Stimulated activated naive CD4-positive, alpha-beta T cell (primary cell): ENCODE results near the gene CHRM5.
"Not testable (repeated sequence)": the region's sequence is repeated elsewhere in the genome, so short reads cannot be mapped to it uniquely, and the experiment has no call there.

Experiments used
- DNase-seq, 6 experiments: peaks; one replicate each; lab custom pipeline; 2025; lab: John Stamatoyannopoulos, UW

The CHRM5 gene

DNA sequence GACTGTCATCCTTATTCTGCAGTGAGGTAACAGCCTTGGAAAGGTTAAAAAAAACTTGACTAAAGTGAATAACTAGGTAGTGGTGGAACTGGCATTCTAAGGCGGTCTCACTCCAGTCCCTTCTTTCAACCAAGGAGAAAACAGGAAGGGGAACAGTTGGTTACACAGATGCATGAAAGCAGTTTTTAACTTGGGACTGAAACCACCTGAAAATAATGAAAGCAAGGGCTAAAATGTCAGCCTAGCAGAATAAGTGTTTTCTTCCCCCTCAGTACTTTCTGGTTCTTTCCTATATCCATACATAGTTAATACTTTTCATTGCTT is 71.5 kb downstream of the CHRM5 start:
- DNase-seq = peak in 1 of 6 experiments; percentile 32

DNA sequence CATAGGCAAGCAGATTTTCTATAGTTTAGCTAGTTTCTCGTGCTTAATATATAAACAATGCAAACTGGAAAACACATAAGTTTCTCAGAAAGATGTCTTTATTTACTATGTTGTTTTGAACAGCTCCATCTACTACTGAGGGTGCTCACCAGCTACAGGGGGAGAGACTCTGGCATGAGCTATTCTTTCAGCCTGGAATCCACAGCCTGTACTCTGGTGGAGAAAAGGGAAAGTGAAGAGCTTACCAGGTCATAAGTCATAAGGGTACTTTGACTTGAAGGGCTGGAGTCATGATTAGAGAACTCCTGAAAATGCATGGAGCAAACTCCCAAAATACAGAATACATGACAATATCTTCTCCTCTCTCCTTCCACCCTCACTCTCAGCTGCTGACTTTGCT is 75.1 kb downstream of the CHRM5 start:
- no peak for DNase-seq

- DNase-seq = no peak
These were observed 75.5 kb downstream of the CHRM5 start for GRCh38 chr15:34043813-34044212.

DNA sequence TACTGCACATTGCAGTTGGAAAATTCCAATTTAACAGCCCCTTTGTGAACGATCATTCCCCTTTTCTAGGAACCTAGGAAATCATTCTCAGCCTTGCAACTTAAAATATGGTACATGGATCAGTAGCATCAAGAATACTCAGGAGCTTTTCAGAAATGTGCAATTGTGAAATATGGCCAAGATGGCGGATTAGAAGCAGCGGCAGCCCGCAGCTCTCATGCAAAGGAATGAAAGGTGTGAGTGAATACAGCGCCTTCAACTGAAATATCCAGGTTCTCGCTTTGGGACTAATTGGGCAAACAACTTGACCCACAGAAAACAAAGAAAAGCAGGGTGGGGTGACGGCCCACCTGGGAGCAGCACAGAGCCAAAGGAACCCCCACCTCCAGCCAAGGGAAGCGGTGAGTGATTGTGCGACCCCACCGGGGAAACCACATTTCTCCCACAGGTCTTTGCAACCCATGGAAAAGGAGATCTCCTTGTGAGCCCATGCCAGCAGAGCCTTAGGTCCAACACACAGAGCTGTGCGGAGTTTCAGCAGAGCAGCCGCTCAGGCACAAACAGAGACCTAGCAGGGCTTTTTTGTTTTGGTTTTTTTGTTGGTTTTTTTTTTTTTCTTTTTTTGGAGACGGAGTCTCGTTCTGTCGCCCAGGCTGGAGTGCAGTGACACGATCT is 78.3 kb downstream of the CHRM5 start:
- no peak for DNase-seq

DNA sequence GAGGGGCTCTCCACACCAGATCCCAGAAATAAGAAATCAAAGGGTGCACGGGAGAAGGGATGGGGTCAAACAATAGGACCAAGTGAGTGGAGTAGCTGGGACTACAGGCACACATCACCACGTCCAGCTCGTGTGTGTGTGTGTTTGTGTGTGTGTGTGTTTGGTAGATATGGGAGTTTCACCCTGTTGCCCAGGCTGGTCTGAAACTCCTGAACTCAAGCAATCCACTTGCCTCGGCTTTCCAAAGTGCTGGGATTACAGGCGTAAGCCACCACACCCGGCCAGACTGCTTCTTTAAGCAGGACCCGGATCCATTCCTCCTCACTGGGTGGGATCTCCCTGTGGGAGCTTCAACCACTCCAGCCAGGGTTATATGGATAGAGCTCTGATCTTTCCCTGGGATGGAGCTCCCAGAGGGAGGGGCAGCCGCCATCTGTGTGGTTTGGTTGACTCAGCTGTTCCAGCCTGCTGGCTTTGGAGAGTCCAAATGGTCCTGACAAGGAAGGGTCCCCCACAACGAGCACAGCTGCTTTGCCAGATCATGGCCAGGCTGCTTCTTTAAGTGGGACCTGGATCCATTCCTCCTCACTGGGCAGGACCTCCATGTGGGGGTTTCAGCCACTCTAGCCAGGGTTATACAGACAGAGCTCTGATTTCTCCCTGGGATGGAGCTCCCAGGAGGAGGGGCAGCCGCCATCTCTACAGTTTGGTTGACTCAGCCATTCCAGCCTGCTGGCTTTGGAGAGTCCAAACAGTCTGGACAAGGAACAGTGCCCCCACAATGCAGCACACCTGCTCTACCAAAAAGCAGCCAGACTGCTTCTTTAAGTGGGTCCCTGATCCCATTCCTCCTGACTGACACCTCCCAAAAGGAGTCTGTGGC is 79.8 kb downstream of the CHRM5 start:
- DNase-seq = no peak

DNA sequence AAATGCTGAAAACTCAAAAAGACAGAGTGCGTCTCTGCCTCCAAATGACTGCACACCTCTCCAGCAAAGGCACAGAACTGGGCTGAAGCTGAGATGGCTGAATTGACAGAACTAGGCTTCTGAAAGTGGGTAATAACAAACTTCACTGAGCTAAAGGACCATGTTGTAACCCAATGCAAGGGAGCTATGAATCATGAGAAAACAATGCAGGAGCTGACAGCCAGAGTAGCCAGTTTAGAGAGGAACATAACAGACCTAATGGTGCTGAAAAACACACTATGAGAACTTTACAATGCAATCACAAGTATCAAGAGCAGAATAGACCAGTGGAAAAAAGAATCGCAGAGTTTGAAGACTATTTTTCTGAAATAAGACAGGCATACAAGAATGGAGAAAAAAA is 80.8 kb downstream of the CHRM5 start:
- no peak for DNase-seq

DNA sequence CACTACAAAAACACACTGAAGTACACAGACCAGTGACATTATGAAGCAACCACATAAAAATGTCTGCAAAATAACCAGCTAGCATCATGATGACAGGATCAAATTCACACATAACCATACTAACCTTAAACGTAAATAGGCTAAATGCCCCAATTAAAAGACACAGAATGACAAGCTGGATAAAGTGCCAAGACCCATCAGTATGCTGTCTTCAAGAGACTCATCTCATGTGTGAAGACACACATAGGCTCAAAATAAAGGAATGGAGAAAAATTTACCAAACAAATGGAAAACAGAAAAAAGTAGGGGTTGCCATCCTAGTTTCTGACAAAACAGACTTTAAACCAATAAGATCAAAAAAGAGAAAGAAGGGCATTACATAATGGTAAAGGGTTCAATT is 82.1 kb downstream of the CHRM5 start:
- DNase-seq = not testable (repeated sequence)

DNA sequence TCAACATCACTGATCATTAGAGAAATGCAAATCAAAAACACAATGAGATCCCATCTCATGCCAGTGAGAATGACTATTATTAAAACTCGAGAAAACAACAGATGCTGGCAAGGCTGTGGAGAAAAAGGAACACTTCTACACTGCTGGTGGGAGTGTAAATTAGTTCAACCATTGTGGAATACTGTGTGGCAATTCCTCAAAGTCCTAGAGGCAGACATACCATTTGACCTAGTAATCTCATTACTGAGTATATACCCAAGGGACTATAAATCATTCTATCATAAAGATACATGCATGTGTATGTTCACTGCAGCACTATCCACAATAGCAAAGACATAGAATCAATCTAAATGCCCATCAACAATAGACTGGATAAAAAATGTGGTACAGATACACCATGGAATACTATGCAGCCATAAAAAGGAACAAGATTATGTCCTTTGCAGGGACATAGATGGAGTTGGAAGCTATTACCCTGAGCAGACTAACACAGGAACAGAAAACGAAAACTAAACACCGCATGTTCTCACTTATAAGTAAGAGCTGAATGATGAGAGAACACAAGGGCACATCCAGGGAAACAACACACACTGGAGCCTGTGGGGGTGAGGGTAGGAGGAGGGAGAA is 85.9 kb downstream of the CHRM5 start:
- no peak for DNase-seq

DNA sequence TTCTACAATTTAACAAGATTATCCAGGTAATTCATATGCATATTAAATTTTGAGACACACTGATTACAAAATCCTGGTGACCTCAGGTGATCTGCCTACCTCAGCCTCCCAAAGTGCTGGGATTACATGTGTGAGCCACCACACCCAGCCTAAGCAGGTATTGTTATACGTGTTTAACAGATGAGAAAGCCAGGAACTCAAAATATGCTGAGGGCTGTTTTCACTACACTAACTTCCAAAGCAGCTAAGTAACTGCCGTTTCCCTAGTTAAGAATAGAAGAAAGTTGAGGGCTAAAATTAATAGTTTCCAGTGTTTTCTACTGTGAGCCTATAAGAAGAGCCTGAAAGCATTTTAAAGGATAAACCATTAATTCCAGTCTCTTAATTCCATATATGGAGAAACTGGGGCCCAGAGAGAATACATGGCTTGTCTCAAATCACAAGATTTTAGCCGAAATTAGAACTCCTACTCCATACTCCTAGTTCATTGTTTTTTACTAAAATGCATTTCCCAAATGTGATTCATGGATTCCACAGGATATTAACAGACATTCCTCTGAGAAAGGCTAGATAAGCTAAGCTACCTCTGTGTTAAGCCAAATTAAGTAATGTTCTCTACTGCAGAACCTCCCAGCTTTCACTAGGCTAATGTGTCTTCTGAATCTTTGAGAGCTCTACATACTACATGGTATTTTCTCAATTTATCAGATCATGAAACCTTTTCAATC is 87.7 kb downstream of the CHRM5 start:
- no peak for DNase-seq

- no peak for DNase-seq
These were observed 88.6 kb downstream of the CHRM5 start for GRCh38 chr15:34056911-34057310.

GRCh38 chr15:34059476-34059875 is 91.2 kb downstream of the CHRM5 start:
- no peak for DNase-seq

GRCh38 chr15:34059946-34060345 is 91.6 kb downstream of the CHRM5 start:
- no peak for DNase-seq

GRCh38 chr15:34064438-34064837 is 96.1 kb downstream of the CHRM5 start:
- DNase-seq = no peak

DNA sequence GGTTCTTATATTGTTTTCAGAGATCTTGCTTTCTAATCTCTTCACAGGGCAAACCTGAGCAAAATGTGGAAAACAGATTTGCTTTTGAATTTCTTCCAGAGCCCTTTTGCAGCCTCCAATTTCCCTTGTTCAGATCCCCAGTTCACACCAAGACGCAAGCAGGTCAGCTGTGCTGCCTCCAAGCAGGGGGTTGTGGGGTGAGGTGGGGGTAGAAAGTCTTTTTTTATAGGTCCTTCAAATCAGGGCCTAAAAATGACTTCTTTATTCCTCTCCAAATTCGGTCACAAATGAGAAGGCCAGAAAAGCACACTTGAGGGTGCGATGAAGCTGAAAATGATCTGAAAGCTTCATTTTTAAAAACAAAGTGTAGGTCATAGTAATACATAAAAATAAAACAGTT is 97.0 kb downstream of the CHRM5 start:
- no peak for DNase-seq

GRCh38 chr15:34065941-34066340 is 97.6 kb downstream of the CHRM5 start:
- no peak for DNase-seq

GRCh38 chr15:34070003-34070402 is 101.7 kb downstream of the CHRM5 start:
- no peak for DNase-seq

GRCh38 chr15:34076785-34077184 is 108.5 kb downstream of the CHRM5 start:
- no peak for DNase-seq

- no peak for DNase-seq
These were observed 110.6 kb downstream of the CHRM5 start for GRCh38 chr15:34078900-34079299.

- no peak for DNase-seq
These were observed 111.6 kb downstream of the CHRM5 start for GRCh38 chr15:34079904-34080303.

GRCh38 chr15:34084086-34084485 is 115.8 kb downstream of the CHRM5 start:
- no peak for DNase-seq

DNA sequence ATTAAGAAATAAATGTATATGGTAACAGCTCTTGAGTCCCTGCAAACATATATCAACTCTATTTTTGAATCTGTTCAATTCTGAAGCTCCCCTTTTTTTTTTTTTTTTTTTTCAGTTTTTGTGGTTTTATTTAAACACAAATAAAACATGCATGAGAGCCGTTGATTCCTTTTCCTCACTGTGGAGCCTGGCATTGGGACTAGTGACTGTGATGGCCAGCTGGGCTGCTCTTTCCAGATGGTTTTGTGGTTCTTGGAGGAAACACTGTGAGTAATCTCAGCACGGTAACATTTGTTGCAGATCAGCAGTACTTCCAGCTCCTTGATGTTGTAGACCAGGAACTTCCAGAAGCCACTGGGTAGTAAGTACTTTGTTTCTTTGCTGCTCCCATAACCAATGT is 117.4 kb downstream of the CHRM5 start:
- DNase-seq = no peak

- DNase-seq = no peak
These were observed 131.6 kb downstream of the CHRM5 start for GRCh38 chr15:34099914-34100313.
